Smooth muscle cell (in vitro differentiated cells): ENCODE measurements around the gene LKAAEAR1. TPM values are rescaled to one million over a fixed set of nuclear protein-coding genes. Genes with fewer than 3 reads are reported as not detected.

Experiments
- DNase-seq: peaks from one replicate; lab custom pipeline; 2025; ENCODE audit not compliant: unreplicated experiment; lab: John Stamatoyannopoulos, UW
- H2AFZ ChIP-seq: fragments of 200-600 bp; sonication (generic); 2 replicates; pipeline ENCODE4 v1.6.0; 2016; ENCODE audit warnings: antibody characterized with exemption, low read depth, mild to moderate bottlenecking
- H3F3A ChIP-seq: fragments of 200-600 bp; sonication (generic); 2 replicates; pipeline ENCODE4 v1.6.0; 2017; ENCODE audit warnings: antibody characterized with exemption, low read depth
- H3K27ac ChIP-seq: fragments of 200-600 bp; sonication (generic); 2 replicates; pipeline ENCODE4 v1.5.1; 2016; ENCODE audit warnings: low read depth, mild to moderate bottlenecking
- H3K27me3 ChIP-seq: fragments of 200-600 bp; sonication (generic); 2 replicates; pipeline ENCODE4 v1.6.1; 2016; ENCODE audit warnings: low read depth, mild to moderate bottlenecking
- H3K36me3 ChIP-seq: fragments of 200-600 bp; sonication (generic); 2 replicates; pipeline ENCODE4 v1.5.1; 2016; ENCODE audit warnings: low read depth
- H3K4me1 ChIP-seq: fragments of 200-600 bp; sonication (generic); 2 replicates; pipeline ENCODE4 v1.5.1; 2016; ENCODE audit warnings: low read depth
- H3K4me2 ChIP-seq: fragments of 200-600 bp; sonication (generic); 2 replicates; pipeline ENCODE4 v1.6.0; 2016; ENCODE audit warnings: mild to moderate bottlenecking
- H3K4me3 ChIP-seq: fragments of 200-600 bp; sonication (generic); 2 replicates; pipeline ENCODE4 v1.5.1; 2016; ENCODE audit warnings: mild to moderate bottlenecking
- H3K79me2 ChIP-seq: fragments of 200-600 bp; sonication (generic); 2 replicates; pipeline ENCODE4 v1.6.0; 2016; ENCODE audit warnings: low read depth, mild to moderate bottlenecking
- H3K9ac ChIP-seq: fragments of 200-600 bp; sonication (generic); 2 replicates; pipeline ENCODE4 v1.6.0; 2016; ENCODE audit warnings: low read depth
- H3K9me3 ChIP-seq: fragments of 200-600 bp; sonication (generic); replicated peaks from 2 replicates; pipeline ENCODE4 v1.5.1; 2016; ENCODE audit warnings: low read depth
- H4K20me1 ChIP-seq: fragments of 200-600 bp; sonication (generic); 2 replicates; pipeline ENCODE4 v1.6.0; 2016; ENCODE audit warnings: low read depth
- CTCF ChIP-seq: fragments of 200-600 bp; sonication (generic); IDR thresholded peaks from 2 replicates; pipeline ENCODE4 v1.5.1; 2017; ENCODE audit warnings: borderline replicate concordance, mild to moderate bottlenecking, antibody characterized with exemption; ENCODE audit not compliant: insufficient read depth, poor library complexity, severe bottlenecking
- WGBS: methylation state at CpG from one replicate; pipeline ENCODE4 v1.1.7; 2016; ENCODE audit warnings: low lambda C conversion rate; 5-methylcytosine and 5-hydroxymethylcytosine counted together
- polyA plus RNA-seq: library from polyadenylated mRNA; unstranded; fragments of >200 nt; fragmentation: Nextera tagmentation; extraction: Ambion mirVana; gene quantifications from 2 replicates; pipeline ENCODE4 v1.2.1, GENCODE V29; 2016
- total RNA-seq: library from RNA; depleted of rRNA; stranded (reverse); fragments of >200 nt; gene quantifications from 2 replicates; pipeline ENCODE4 v1.2.3, GENCODE V29; 2014

LKAAEAR1 gene
- total and polyA plus RNA-seq, 2 experiments from 2014 or later, result 0.79 TPM; not detected in 1

- no peaks in the 10 kb centered on the region for H3K4me1 ChIP-seq
- no peaks in the 10 kb centered on the region for H3K9me3 ChIP-seq
- H3K79me2 ChIP-seq, result no peaks in the 10 kb centered on the region
- H3K4me3 ChIP-seq, result no peak overlapping the region
- H3K9ac ChIP-seq, result no peak overlapping the region
- H3F3A ChIP-seq, result no peaks in the 10 kb centered on the region
- WGBS, result 76% methylated on average over 8 of the region's 9 CpGs
- H3K27ac ChIP-seq, result no peak overlapping the region
- H2AFZ ChIP-seq, result no peak overlapping the region
- TF ChIP-seq CTCF, result no peak
- H3K4me2 ChIP-seq, result no peak overlapping the region
- no peak for DNase-seq
- peaks cover 3% of the 10 kb centered on the region for H4K20me1 ChIP-seq
- H3K27me3 ChIP-seq, result no peaks in the 10 kb centered on the region
- H3K36me3 ChIP-seq, result no peaks in the 10 kb centered on the region
Observed at GRCh38 chr20:64093013-64093503, 8.9 kb upstream of the LKAAEAR1 start.

GRCh38 chr20:64092258-64093012 is 8.2 kb upstream of the LKAAEAR1 start:
- WGBS, result 82% methylated on average over 26 of the region's 27 CpGs
- no peaks in the 10 kb centered on the region for H3K79me2 ChIP-seq
- H2AFZ ChIP-seq, result no peak overlapping the region
- DNase-seq, result no peak
- H3K9me3 ChIP-seq, result no peaks in the 10 kb centered on the region
- H4K20me1 ChIP-seq, result peaks cover 3% of the 10 kb centered on the region
- no peak overlapping the region for H3K4me3 ChIP-seq
- no peak overlapping the region for H3K4me2 ChIP-seq
- H3F3A ChIP-seq, result no peaks in the 10 kb centered on the region
- TF ChIP-seq CTCF, result no peak
- no peaks in the 10 kb centered on the region for H3K36me3 ChIP-seq
- H3K27ac ChIP-seq, result no peak overlapping the region
- no peaks in the 10 kb centered on the region for H3K27me3 ChIP-seq
- H3K9ac ChIP-seq, result no peak overlapping the region
- no peaks in the 10 kb centered on the region for H3K4me1 ChIP-seq

GRCh38 chr20:64091770-64092169 is 7.6 kb upstream of the LKAAEAR1 start:
- Histone ChIP-seq H3K27ac (no peak overlapping the region), H3K27me3 (no peaks in the 10 kb centered on the region), H2AFZ (no peak overlapping the region), H3K4me3 (no peak overlapping the region), H3K9me3 (no peaks in the 10 kb centered on the region), H3K79me2 (no peaks in the 10 kb centered on the region), H3K36me3 (no peaks in the 10 kb centered on the region), H3F3A (no peaks in the 10 kb centered on the region), H3K4me2 (no peak overlapping the region), H3K9ac (no peak overlapping the region), H4K20me1 (peaks cover 3% of the 10 kb centered on the region), H3K4me1 (no peaks in the 10 kb centered on the region)
- no peak for TF ChIP-seq CTCF
- DNase-seq, result no peak
- WGBS, result 39% methylated on average over 5 of the region's 16 CpGs

- H3K4me2 ChIP-seq, result no peak overlapping the region
- no peak for TF ChIP-seq CTCF
- 85% methylated on average over 17 of the region's 19 CpGs for WGBS
- no peaks in the 10 kb centered on the region for H3K4me1 ChIP-seq
- DNase-seq, result no peak
- H3K4me3 ChIP-seq, result no peak overlapping the region
- no peak overlapping the region for H3K9ac ChIP-seq
- H3K79me2 ChIP-seq, result no peaks in the 10 kb centered on the region
- H2AFZ ChIP-seq, result no peak overlapping the region
- H3F3A ChIP-seq, result no peaks in the 10 kb centered on the region
- peaks cover 3% of the 10 kb centered on the region for H4K20me1 ChIP-seq
- no peaks in the 10 kb centered on the region for H3K27me3 ChIP-seq
- no peaks in the 10 kb centered on the region for H3K9me3 ChIP-seq
- H3K36me3 ChIP-seq, result no peaks in the 10 kb centered on the region
- no peak overlapping the region for H3K27ac ChIP-seq
Observed at GRCh38 chr20:64091340-64091739, 7.1 kb upstream of the LKAAEAR1 start.
